NCI-H524 treated with DMSO at 0.1 percent for 48 hours (cell line): ENCODE measurements around the gene RINT1.
"Not testable (repeated sequence)": the region's sequence is repeated elsewhere in the genome, so short reads cannot be mapped to it uniquely, and the experiment has no call there.

Source experiments
- DNase-seq: peaks from one replicate; lab custom pipeline; 2025; lab: John Stamatoyannopoulos, UW

The RINT1 gene

DNA sequence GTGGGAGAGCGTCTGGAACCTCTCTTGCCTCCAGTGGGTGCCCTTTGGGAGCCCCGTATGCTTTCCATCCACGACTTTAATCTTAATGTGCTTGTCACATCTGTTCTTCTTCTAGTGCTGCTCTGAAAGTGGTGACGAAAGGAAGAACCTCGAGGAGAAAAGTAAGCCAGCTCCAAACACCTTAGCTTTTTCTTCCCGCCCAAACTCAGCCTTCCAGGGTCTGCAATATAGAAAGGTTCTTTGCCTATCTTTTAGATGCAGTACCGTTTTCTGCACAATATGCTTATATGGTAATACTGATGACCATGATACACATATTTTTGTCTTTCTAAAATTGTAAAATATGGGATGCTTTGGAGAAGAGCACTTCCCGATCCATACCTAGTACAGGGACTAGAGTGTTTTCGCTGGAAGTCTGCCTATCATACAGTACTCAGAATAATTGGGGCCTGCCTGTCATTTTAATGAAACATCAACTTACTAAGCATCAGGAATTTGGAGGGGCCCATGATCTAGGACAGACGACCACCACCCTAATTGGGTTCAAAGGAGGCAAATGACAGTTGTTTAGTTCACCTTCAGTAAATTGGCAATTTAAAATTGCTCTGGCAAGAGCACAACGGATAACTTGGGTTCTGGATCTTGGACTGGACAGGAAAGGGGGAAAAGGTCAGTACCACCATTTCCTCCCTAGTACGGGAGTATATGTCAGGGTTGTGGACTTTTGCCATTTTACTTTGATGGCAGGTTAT lies 884 bp downstream of the RINT1 start:
- DNase-seq = no peak

DNA sequence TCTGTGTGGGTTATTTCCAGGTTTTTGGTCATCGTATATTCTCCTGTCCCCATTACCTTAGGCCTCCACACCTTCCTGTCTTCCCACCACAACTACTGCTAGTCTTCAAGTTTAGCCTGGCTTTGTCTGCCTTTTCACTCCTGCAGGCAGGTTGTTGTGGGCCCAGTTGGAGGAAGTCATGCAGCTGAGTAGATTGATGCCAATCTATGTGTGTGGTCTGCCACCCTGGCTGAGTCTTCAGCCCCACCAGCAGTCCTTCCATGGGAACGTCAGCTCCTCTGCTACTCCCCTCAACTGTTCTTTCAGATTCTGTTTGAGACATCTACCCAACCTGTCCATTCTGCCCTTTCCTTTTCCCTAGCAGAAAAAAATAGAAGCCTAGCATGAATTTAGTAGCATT lies 6.3 kb downstream of the RINT1 start:
- no peak for DNase-seq

DNA sequence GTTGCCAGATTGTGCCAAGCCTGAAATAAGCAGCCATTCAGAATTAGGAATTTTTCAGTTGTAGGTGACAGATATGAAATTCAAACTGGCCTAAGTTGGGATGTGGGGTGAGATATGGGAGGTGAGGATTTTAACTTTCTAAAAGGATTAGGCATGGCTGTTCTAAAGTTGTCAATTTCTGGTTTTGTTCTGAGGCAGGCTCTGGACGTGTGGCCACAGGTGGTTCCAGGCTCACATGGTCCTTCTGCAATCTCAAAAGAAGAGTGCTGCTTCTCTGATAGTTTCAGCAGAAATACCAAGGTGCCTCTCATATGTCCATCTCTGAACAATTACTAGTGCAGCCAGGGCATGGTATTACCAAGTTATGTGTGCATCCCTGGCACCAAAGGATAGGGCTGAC lies 27.9 kb downstream of the RINT1 start:
- DNase-seq = no peak

DNA sequence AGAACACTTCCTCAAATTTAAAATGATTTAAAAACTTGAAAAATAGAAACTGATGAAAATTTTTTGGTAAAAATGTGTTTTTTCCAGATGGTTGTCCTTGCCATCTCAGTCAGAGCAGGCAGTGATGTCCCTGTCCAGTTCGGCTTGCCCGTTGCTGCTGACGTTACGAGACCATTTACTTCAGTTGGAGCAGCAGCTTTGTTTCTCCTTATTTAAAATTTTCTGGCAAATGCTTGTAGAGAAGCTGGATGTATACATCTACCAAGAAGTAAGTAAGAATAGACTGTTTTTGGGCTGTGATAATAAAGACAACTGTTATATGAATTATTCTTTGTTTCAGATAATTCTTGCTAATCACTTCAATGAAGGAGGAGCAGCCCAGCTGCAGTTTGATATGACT lies 33.2 kb downstream of the RINT1 start:
- no peak for DNase-seq

DNA sequence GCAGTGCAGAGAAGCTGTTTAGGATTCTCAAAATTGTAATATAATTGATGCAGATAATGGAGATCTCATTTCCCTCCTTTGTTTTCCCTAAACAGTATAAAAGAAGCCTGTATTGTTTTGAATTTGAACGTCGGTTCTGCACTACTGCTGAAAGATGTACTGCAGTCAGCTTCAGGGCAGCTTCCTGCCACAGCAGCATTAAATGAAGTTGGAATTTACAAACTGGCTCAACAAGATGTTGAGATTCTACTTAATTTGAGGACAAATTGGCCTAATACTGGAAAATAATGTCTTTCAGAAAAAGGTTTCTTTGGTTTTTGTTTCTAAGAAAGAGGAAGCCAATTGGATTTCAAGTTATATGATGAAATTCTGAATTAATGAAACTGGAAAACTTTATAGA lies 35.0 kb downstream of the RINT1 start:
- no peak for DNase-seq

DNA sequence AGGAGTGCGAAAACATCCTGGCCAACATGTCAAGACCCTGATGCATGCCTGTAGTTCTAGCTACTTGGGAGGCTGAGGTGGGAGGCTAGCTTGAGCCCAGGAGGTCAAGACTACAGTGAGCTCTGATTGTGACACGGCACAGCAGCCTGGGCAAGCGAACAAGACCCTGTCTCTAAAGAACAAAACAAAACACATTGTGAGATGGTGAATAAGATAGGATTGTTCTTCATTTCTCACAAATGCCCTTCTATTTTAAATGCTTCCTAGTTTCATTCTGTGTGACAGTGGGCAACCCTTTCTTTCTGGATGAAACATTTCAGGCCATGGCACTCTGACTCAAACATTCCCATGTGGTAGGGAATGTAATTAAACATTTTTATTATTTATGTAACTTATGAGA lies 35.8 kb downstream of the RINT1 start:
- DNase-seq = no peak

DNA sequence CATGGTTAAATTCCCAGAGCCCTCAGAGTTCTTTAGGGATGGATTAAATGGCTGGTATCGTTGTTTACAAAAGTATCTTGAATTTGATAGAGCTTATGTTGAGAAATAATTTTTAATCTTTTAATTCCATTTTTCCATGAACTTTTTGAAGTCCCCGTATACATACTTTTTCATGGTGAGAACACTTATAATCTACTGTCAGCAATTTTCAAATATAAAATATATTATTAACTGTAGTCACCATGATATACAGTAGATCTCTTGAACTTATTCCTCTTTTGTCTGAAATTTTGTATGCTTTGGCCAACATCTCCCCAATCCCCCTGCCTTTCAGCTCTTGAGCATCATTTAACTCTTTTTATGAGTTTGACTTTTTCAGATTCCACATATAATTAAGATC lies 39.9 kb downstream of the RINT1 start:
- DNase-seq = no peak

DNA sequence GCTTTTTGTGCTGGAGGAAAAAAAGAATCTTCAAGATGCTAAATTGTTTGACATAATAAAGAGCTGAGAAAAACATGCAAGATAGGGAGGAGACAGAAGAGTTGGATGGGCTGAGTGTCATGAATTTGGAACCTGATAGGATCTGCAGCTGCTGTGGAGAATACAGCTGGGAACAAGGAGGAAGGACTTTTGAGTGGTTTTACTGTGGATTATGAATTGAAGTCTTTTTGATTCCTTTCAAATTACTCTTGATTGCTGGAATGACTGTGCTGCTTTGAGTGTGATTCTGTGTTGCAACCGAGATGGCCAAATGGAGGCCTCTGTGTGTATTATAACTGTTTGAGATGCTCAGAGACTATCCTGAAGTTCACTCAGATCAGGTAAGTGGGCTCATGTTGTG lies 45.2 kb downstream of the RINT1 start:
- DNase-seq = no peak

DNA sequence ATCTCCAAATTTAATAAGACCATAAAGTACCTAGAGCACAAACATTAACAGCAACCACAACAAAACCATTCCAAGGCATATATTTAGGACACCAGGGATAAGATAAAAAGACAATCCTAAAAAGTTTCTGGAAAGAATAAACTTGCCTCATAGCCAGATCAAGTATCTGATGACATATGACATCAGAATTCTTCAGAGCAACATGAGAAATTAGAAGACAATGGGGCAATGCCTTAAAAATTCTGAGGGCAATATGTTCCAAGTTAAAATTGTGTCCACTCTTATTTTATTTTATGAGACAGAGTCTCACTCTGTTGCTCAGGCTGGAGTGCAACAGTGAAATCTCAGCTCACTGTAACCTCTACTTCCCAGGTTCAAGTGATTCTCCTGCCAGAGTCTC lies 46.5 kb downstream of the RINT1 start:
- DNase-seq = no peak

DNA sequence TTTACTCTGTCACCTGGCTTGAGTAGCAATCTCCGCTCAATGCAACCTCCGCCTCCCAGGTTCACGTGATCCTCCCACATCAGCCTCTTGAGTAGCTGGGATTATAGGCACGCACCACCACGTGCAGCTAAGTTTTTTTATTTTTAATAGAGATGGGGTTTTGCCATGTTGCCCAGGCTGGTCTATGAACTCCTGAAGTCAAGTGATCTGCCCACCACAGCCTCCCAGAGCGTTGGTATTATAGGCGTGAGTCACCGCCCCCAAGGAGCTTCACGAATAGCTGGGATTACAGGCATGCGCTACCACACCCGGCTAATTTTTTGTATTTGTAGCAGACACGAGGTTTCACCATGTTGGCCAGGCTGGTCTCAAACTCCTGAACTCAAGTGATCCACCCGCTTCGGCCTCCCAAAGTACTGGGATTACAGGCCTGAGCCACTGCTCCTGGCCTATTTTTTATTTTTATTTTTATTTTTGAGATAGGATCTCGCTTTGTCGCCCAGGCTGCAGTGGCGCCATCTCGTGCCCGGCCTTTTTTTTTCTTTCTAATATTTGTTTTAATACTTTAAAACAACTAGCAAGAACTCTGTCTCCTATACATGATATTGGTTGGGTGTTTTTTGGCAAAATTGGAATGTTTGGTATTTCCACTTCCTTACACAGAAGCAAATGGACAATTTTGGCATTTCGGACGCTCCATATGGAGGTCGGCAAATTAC lies 48.2 kb downstream of the RINT1 start:
- DNase-seq = no peak

DNA sequence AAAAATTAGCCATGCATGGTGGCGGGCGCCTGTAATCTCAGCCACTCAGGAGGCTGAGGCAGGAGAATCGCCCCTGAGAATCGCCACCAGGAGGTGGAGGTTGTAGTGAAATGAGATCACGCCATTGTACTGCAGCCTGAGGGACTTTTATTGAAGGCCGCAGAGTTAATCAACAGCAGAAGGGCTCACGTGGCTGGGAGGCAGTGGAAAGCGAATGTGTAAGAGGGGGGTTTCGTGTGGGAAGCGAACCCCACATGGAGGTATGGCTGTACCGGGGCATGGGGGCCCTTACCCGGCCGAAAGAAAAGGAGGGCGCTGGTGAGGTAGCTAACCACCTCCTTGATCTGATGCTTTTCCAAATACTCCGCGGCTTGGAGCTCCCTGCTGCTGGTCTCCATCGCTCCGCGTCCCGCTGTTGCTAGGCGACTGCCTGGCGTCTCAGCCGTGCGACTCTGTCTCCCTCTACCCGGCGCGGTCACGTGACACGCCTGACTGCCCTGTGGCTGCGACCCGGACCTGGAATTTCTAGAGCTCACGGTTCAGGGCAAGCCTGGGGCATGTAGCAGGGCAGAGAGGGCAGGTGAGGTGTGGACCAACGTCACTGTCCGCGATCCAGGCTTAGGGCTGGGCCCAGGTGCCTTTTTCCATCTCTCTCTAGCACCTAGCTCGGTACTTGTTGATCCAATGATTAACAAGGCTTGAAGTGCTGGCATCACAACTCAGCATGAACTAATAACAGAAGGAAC lies 49.2 kb downstream of the RINT1 start, which contains the start of gene EFCAB10:
TSS of gene EFCAB10 (minus strand) at position 428 of the 746 bp plus-strand sequence. CDS start at position 398, 30 bp downstream.
- DNase-seq = peak; percentile 17

DNA sequence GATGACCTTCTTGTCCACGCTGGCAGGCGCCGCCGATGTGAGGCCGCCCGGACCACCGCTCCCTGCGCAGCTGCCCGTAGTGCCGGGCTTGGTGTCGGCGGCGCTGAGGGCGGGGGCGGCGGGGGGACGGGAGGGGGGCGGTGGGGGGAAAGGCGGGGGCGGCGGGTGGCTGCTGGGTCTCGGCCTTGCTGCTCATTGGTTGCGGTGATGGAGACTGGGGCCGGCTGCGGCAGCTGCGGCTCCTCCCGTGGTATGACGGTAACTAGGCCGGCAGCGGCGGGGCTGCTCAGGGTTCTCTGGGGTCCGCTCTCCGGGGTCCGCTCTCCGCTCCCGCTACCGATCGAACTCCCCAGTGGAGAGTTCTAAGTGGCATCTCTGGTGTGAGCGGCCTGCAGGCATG lies 51.1 kb downstream of the RINT1 start:
- no peak for DNase-seq

DNA sequence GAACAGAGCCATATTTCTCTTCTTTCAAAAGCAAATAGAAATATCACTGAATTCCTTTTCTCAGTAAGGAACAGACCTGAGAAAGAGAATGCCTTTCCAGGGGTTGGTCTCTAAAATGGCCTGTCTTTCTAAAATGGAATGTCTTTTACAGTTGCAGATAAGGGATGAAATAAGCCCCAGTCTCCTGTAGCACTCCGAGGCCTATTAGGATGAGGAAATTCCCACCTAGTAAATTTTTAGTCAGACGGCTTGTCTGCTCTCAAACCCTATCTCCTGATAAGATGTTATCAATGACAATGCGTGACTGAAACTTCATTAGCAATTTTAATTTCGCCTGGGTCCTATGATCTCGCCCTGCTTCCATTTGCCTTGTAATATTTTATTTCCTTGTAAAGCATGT lies 52.2 kb downstream of the RINT1 start:
- no peak for DNase-seq

DNA sequence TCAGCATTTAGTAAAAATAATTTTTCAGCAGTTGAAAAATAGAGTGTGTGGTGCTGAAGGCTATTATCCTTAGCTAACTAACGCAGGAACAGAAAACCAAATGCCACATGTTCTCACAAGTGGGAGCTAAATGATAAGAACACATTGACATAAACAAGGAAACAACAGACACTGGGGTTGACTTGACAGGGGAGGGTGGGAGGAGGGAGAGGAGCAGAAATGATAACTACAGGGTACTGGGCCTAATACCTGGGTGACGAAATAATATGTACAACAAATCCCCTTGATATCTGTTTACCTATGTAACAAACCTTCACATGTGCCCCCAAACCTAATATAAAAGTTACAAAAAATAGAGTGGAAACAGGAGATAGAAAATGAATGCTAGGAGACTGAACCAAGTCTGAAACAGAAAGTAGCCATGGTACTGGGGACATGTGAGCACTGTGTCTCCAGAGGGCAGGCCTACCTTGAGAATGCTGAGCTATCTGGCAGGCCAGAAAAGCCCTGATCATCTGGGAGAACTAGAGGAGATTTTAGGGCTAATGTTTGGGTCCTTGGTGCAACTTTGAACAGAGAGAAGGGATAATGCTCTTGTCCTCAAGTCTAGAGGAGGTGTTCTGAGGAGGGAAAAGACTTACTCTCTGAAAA lies 54.0 kb downstream of the RINT1 start:
- DNase-seq = no peak

DNA sequence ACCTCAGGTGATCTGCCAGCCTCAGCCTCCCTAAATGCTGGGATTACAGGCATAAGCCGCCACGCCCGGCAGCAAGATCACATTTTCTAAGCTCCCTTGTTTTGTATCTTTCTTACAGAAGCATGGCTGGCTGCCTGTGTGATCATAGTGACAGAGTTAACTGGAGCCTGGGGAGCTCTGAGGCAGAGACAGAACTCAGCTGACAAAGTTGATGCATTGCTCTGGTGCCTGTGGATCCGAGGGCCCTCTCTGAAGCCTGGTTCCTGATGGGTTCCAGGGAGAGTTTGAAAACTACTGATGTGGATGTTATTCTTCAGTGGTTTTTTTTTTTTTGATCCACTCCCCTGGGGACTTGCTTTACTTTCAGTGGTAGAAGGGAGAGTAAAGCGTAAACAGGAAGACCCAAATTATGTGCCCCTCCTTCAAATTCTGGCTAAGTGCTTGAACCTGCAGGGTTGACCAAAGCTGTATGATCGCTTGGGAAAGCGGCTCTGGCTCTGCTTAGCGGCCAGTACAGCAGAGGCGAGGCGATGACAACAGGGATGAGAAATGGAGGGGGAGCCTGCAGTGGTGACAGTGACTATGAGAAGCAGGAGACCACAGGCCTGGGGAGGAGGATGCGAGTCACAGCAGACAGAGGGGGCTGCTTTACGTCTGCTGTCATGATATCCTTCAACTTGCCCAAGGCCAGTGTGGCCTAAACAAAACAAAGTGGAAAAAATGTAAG lies 56.1 kb downstream of the RINT1 start:
- DNase-seq = no peak

DNA sequence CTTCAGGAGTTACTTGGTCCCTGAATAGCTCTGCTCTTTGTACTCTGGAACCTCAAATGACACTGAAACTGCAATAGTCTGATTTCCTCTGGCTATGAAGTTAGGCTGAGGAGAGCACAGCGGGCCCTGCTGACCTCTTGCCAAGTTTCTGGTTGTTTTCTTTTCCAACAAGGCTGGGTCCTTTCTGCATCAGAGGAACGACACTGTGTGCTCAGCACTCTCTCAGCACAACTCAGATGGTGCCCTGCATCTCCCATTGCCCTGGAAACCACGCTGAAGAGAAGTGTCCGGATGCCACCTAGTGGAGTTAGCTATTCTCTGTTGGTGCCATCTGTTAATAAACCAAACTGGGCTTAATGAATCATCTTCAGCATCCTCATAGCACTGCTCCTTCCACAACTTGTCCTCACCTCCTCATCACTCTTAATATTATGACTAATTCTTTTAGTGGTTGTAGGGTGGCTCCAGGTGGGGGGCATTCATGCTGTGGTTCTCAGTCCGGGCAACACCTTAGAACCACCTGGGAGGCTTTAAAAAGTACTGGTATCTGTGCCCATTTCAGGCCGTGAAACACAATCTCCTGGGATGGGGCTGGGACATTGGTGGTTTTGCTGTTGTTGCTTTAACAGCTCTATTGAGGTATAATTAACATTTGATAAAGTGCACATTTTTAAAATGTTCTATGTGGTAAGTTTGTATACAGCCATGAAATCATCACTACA lies 57.5 kb downstream of the RINT1 start:
- peak; percentile 13 for DNase-seq

DNA sequence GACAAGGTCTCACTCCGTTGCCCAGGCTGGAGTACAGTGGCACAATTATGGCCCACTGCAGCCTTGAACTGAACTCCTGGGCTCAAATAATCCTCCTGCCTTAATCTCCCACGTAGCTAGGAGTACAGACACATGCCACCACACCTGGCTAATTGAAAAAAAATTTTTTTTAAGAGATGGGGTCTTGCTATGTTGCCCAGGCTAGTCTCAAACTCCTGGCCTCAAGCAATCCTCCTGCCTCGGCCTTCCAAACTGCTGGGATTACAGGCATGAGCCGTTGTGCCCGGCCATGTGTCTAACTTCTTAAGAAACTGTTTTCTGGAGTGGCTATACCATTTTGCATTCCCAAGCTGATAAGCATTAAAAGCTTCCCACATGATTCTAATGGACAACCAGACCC lies 58.8 kb downstream of the RINT1 start:
- DNase-seq = no peak

DNA sequence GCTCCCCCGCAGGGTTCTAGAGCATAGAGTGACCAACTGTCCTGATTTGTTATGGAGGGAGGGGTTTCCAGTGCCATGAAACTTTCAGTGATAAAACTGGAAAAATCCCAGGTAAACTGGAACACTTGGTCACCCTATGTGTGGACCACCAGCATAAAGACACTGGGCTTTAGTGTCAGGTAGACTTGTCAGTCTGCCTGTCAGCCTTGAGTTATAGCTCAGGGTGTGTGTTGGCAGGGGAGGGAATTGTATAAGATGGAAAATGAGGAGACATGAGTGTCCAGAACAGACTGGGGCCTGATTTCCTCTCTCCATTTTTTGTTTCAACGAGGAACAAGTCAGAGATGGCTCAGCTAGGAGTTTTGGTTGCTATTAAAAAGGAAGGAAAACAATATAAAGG lies 59.5 kb downstream of the RINT1 start:
- DNase-seq = no peak

DNA sequence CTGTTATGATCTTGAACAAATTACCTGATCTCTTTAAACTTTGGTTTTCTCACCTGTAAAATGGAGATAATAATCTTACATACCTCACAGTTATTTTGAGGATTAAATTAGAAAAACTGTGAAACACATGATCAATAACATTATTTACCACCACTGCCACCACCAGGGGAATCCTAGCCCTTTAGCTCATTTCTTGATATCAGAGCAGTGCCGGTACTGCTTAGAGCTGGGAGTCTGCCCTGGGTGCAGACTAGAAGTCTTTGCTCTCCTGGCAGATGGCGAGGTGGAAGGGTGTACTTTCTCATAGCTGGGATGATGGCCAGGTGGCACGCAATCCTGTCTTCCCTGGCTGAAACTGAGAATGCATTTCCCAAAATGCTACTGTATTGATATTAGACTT lies 62.0 kb downstream of the RINT1 start:
- peak; percentile 69 for DNase-seq

DNA sequence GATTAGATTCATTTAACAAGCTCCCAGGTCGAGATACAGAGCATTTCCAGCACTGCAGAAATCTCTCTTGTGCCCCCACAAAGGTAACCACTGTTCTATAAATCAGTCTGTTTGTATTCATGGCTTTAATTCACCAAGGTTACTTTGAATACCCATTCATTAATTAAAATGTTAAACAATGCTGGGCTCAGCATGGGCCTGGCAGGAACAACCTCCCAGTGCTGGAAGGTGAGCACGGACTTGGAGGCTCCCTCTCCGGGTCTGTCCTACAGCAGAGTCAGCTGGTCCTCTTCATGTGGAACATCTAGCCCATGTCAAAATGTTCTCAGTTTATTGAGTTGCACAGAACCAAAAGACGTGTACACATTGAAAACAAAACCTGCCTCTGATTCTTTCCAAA lies 64.9 kb downstream of the RINT1 start:
- no peak for DNase-seq

DNA sequence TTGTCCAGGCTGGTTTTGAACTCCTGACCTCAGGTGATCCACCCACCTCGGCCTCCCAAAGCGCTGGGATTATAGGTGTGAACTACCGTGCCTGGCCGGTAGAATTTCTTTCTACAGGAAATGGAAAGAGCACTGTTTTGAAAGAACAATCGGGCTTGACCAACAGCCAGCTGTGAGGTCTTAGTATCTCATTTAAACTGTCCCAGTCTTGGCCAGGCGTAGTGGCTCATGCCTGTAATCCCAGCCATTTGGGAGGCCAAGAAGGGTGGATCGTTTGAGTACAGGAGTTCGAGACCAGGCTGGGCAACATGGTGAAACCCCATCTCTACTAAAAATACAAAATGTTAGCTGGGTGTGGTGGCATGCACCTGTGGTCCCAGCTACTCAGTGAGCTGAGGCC lies 67.1 kb downstream of the RINT1 start:
- not testable (repeated sequence) for DNase-seq
